ENCODE measurements around the gene WRNIP1.
A peak's percentile ranks its signal among the peaks of the same experiment; 100 is the strongest.
"Not testable (repeated sequence)": the region's sequence is repeated elsewhere in the genome, so short reads cannot be mapped to it uniquely, and the experiment has no call there.

WRNIP1 gene

GRCh38 chr6:2790588-2791449 is 25.6 kb downstream of the WRNIP1 start:
- peak; percentile 32 to 41 for DNase-seq

GRCh38 chr6:2791450-2791974 is 26.3 kb downstream of the WRNIP1 start:
- no peak for DNase-seq

DNA sequence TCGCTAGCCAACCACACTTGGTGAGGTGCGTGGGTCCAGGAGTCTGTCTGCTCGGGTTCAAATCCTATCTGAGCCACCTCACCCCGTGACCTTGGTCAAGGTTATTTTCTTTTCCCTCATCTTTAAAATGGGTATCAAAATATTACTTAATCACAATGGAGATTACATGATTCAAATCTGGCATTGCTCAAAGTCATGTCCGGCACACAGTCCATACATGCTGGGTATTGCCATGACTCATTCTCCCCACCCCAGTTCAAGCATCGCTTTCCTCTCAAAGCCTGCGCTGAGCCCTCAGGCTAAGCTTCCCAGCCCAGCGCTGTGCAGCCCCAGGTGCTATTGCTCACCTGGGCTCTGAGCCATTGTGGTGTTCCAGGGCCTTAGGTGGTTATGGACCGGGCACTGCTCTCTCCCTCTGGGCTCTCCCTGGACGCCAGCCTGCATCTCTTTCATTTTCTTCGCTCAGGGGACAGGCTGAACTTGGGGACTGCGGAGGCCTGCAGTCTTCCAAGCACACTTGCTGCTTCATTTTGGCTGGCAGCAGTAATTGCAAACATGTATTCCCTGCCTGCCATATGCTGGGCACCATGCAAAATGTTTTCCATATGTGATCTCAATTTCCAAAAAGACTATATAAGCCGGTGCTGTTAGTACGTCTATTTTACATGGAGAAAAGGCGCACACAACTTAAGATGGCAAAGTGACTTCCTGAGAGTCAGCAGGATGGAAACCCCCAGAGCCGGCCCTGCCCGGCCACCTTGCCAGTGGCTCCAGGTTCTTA is 27.3 kb downstream of the WRNIP1 start:
- DNase-seq: no peak

DNA sequence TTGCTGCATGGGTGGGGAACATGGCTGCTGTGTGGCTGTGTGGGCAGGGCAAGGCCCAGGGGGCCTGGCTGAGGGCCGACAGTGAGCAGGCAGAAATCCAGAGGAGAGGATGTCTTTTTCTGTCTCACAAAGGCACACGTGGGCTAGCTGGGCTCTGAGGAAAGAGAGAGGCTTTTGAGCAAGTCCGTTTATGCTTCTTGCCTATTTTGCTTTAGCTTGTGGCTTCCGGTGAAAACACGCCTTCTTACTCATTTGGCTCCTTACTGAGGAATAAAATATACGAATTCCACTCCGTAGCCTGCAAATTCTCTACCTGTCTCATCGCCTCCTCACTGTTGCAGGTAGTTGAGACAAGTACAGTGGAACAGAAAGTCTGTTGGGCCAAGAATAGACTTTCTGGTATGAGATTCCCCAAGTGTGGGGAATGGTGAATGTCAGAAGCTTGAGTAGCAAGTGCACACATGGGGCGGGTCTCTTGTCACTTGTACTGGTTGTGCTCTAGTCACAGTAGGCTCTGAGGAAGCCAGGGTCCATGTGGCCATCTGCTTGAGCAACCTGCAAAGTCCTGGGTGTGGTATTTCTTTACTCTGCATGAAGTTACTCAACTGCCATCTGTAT is 28.4 kb downstream of the WRNIP1 start:
- DNase-seq: no peak

DNA sequence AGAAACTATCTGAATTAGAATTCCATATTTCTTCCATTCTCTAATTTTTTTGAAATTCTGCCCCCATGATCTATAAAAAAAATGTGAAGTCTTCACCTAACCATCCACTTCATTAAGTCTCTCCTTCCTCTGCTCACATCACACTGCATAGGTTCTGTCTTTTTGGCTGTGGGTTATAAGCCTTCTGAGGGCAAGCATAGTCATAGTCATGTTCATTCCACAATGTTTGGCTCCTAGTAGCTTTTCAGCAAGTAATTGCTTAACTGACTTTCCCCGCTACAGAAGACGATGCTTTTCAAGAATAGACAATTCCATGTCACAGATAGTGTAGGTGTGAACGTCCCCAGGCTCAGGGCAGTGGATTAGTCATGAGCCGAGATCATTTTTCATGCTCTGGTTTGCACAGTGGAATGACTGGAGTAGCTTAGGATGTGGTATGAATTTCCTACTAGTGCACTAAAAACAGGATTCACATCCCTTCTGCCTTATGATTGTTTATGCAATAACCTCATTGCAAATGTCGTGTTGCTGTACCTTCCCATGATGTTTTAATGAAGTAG is 29.1 kb downstream of the WRNIP1 start:
- DNase-seq: no peak

DNA sequence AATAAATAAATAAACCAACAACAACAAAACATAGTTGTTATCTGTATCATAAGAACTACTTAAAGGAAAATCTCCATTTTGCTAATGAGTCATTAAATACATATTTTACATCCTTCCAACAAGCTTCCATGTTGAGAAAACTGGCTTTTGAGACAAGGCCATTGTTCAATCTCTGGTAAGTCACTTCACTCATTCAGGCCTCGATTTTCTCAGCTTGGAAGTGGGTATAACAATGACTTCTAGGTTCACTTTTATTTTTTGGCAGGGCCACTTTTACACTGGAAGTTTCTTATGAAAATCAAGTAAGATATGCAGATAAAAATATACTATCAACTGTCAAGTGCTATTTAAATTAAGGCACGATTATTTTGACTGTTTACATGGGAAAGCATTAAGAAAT is 30.0 kb downstream of the WRNIP1 start:
- DNase-seq: no peak

- DNase-seq: no peak
Observed at GRCh38 chr6:2795956-2796355, 30.8 kb downstream of the WRNIP1 start.

DNA sequence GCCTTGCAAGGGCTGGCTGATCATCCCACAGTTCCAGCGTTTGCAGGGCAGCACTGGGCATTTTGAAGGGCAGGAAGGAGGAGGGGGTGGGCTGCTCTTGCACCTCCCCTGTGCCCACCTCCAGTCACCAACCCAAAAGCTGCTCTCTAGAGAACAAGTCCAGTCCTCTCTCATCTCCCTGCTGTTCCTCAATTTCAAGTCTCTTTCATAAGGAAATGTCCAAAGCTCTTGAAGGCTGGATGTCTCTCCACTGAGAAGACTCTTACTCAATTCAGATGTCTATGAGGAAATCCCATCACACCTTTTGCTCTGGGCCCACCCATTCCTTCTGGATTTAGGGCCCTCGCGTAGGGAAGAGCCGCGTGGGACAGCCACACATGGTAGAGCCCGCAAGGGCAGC is 31.7 kb downstream of the WRNIP1 start:
- no peak for DNase-seq

GRCh38 chr6:2797564-2798031 is 32.4 kb downstream of the WRNIP1 start:
- no peak for DNase-seq

DNA sequence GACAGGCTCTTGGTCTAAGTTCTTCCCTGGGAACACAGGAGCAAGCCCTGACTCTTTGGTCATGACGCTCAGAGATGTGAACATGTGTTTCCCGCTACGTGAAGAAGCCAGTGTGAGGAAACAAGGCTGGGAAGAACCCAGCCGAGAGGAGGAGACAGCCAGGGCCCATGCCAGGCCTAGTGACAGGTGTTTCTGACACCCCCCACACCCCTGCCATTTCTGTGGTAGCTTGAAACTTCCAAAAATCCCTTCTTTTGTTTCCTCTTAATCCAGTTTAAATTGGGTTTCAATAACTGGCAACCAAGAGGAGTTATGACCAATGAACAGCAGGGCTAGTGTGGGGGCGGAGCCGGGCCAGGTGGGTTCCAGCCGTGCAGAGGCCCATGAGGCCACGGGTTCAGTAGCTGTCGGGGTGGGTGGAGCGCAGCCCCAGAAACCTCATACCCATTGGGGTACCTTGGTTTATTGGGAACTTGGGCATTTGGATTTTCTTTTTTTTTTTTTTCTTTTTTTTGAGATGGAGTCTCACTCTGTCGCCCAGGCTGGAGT is 33.5 kb downstream of the WRNIP1 start:
- no peak for DNase-seq

GRCh38 chr6:2799936-2800527 is 34.8 kb downstream of the WRNIP1 start:
- no peak for DNase-seq

GRCh38 chr6:2800552-2801316 is 35.5 kb downstream of the WRNIP1 start:
- no peak for DNase-seq

DNA sequence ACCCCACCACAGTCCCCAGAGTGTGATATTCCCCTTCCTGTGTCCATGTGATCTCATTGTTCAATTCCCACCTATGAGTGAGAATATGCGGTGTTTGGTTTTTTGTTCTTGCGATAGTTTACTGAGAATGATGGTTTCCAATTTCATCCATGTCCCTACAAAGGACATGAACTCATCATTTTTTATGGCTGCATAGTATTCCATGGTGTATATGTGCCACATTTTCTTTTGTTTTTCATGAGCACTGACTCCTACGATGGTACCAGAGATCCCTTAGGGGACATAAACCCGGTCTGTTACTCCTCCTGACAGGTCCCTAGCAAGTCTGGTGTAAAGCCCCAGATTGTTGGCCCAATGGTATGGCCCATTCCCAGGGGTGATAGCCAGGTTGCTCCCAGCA is 36.5 kb downstream of the WRNIP1 start:
- not testable (repeated sequence) for DNase-seq

- no peak for DNase-seq
Observed at GRCh38 chr6:2802521-2803060, 37.4 kb downstream of the WRNIP1 start.

DNA sequence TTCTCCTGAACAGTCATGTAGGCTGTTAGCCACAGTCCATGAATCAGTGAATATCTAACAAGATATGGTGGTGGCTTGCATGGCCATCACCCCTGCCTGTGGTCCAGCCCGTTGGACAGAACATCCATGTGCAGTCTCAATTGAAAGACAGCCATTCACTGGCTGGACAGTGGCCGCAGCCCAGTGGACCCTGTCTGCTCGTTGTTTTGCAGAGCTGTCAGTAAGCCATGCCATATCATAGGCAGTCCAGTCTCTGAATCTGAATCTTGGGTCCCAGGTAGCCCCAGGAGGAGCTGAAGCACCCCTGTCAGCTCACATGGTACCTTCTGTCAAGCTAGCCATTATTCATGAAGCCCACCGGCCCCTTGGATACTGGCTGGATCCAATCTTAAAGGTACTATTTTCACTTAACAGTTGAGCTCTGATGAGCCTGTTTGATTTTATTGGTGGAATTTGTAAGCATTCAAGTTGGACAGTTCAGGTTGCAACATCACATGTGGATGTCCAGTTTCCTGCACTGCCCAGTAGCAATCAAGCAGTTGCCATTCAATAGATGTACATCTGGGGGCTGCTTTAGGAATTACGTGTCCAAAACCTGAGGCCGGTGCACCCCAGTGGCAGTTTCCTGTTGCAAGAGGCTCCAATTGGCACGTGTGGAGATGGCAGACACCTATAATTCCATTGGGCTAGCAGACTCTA is 38.7 kb downstream of the WRNIP1 start:
- no peak for DNase-seq

- no peak for DNase-seq
Observed at GRCh38 chr6:2804516-2804915, 39.3 kb downstream of the WRNIP1 start.

GRCh38 chr6:2805031-2805430 is 39.8 kb downstream of the WRNIP1 start:
- no peak for DNase-seq

DNA sequence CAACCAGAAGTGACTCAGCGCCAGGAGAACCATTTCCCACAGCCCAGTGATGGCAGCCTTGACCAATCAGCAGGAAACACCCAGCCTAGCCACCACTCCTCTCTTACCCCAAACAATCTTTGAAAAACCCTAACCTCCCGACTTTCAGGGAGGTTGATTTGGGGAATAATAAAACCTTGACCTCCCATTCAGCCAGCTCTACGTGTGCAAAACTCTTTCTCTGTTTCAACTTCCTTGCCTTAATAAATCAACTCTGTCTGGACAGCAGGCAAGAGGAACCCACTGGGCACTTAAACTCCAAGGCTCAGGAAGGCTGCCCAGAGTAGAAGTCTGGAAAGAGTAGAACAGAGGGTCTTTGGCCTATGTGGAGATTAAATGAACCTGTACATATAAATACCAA is 41.5 kb downstream of the WRNIP1 start:
- no peak for DNase-seq

- DNase-seq: no peak
Observed at GRCh38 chr6:2807342-2808090, 42.3 kb downstream of the WRNIP1 start.

GRCh38 chr6:2809015-2809414 is 43.8 kb downstream of the WRNIP1 start:
- DNase-seq: no peak
